Measurements from ENCODE around the gene ORAI2.
"Not testable (repeated sequence)": the region's sequence is repeated elsewhere in the genome, so short reads cannot be mapped to it uniquely, and the experiment has no call there.

Gene ORAI2
- total RNA-seq, result 71.3 to 126 (median 92.5) reads per million in 4 experiments

GRCh38 chr7:102433219-102434038, at the start of gene ORAI2:
Gene ORAI2, plus strand, starts transcription at chr7:102433575. Its CDS starts 5,382 bp downstream, at chr7:102438957.
- DNase-seq, result peak; percentile 78

- no peak for DNase-seq
Observed at GRCh38 chr7:102387064-102387463, 46.3 kb upstream of the ORAI2 start.

- DNase-seq, result no peak
Observed at GRCh38 chr7:102389810-102390209, 43.6 kb upstream of the ORAI2 start.

- DNase-seq, result peak; percentile 61
Observed at GRCh38 chr7:102390697-102391484, 42.5 kb upstream of the ORAI2 start.

GRCh38 chr7:102392330-102392729, 41.0 kb upstream of the ORAI2 start:
- no peak for DNase-seq

GRCh38 chr7:102393467-102393866, 39.9 kb upstream of the ORAI2 start:
- no peak for DNase-seq

GRCh38 chr7:102395592-102395872, 37.8 kb upstream of the ORAI2 start:
- DNase-seq, result no peak

GRCh38 chr7:102395873-102396709, 37.3 kb upstream of the ORAI2 start, which contains the start of gene PRKRIP1:
Gene PRKRIP1, plus strand, starts transcription at chr7:102396363. Its CDS starts 49 bp downstream, at chr7:102396412.
- DNase-seq, result peak; percentile 86

- DNase-seq, result no peak
Observed at GRCh38 chr7:102396710-102397019, 36.7 kb upstream of the ORAI2 start.

- no peak for DNase-seq
Observed at GRCh38 chr7:102398543-102398942, 34.8 kb upstream of the ORAI2 start.

- DNase-seq, result no peak
Observed at GRCh38 chr7:102400360-102400759, 33.0 kb upstream of the ORAI2 start.

- DNase-seq, result no peak
Observed at GRCh38 chr7:102403563-102403962, 29.8 kb upstream of the ORAI2 start.

GRCh38 chr7:102404005-102404861, 29.1 kb upstream of the ORAI2 start:
- peak; percentile 4 for DNase-seq

- DNase-seq, result not testable (repeated sequence)
Observed at GRCh38 chr7:102404862-102405188, 28.6 kb upstream of the ORAI2 start.

GRCh38 chr7:102407910-102408309, 25.5 kb upstream of the ORAI2 start:
- DNase-seq, result no peak

GRCh38 chr7:102408530-102408929, 24.8 kb upstream of the ORAI2 start:
- DNase-seq, result not testable (repeated sequence)

GRCh38 chr7:102409340-102409739, 24.0 kb upstream of the ORAI2 start:
- no peak for DNase-seq

- DNase-seq, result no peak
Observed at GRCh38 chr7:102410123-102410522, 23.3 kb upstream of the ORAI2 start.

GRCh38 chr7:102410918-102411317, 22.5 kb upstream of the ORAI2 start:
- DNase-seq, result no peak

- DNase-seq, result peak; percentile 44
Observed at GRCh38 chr7:102412548-102412947, 20.8 kb upstream of the ORAI2 start.

GRCh38 chr7:102413091-102413490, 20.3 kb upstream of the ORAI2 start:
- no peak for DNase-seq

GRCh38 chr7:102413611-102414010, 19.8 kb upstream of the ORAI2 start:
- DNase-seq, result no peak
